ENCODE data around the gene MAGEE2.

The MAGEE2 gene

GRCh38 chrX:75746891-75747639, 38.0 kb downstream of the MAGEE2 start:
- H4K5ac ChIP-seq (ENCODE audit: low read length): no peak overlapping the region
- no peak overlapping the region for H2BK5ac ChIP-seq (ENCODE audit: low read length)
- H3K4me2 ChIP-seq (ENCODE audit: low read length): peak overlapping the region; percentile 22
- H4K8ac ChIP-seq (ENCODE audit: low read depth, low read length): peak overlapping the region; percentile 0
- peak overlapping the region; percentile 80 for H3K18ac ChIP-seq (ENCODE audit: low read length)
- no peak overlapping the region for H2AK5ac ChIP-seq (ENCODE audit: low read length)
- no peaks in the 10 kb centered on the region for H3K79me1 ChIP-seq (ENCODE audit: low read length)
- H2BK120ac ChIP-seq (ENCODE audit: low read depth, low read length): no peak overlapping the region
- no peaks in the 10 kb centered on the region for H3K27me3 ChIP-seq (ENCODE audit: insufficient read depth, low read length, poor library complexity)
- H3K56ac ChIP-seq (ENCODE audit: low read length): peak overlapping the region; percentile 64
- no peak overlapping the region for H3K4ac ChIP-seq (ENCODE audit: low read depth, low read length)
- no peaks in the 10 kb centered on the region for H3K4me1 ChIP-seq (ENCODE audit: control insufficient read depth, low read depth, low read length)
- no peak overlapping the region for H2BK15ac ChIP-seq (replicated peaks; ENCODE audit: low read depth)
- no peak overlapping the region for H3K27ac ChIP-seq (ENCODE audit: low read depth, low read length)
- DNase-seq: peak; percentile 53
- no peaks in the 10 kb centered on the region for H3K36me3 ChIP-seq (ENCODE audit: control insufficient read depth, insufficient read depth, low read length)
- no CpG with 5 or more reads among the region's 54 CpGs for WGBS (ENCODE audit: extremely low coverage, insufficient coverage, low lambda C conversion rate)
- no peaks in the 10 kb centered on the region for H3K79me2 ChIP-seq (ENCODE audit: control insufficient read depth, insufficient read depth, low read length)
- H3K9ac ChIP-seq (ENCODE audit: low read length): peak overlapping the region; percentile 2
- H3K23ac ChIP-seq (ENCODE audit: low read length): no peak overlapping the region
- H3K4me3 ChIP-seq (ENCODE audit: low read length): peak overlapping the region; percentile 22
